Neural cell (in vitro differentiated cells): ENCODE results near the gene SGSH.

ENCODE experiments used
- EZH2 ChIP-seq: fragments of 200-600, 300-800 bp; shearing (Covaris generic), sonication (generic); IDR thresholded peaks from 2 replicates; pipeline ENCODE4 v1.6.1; 2014; ENCODE audit warnings: antibody characterized with exemption, low read length, borderline replicate concordance, mild to moderate bottlenecking; ENCODE audit not compliant: insufficient read depth, poor library complexity, severe bottlenecking
- MXI1 ChIP-seq: fragments of 450-650 bp; conservative IDR thresholded peaks from 2 replicates; pipeline ENCODE4 v1.6.1; 2014; ENCODE audit warnings: antibody characterized with exemption, mild to moderate bottlenecking; ENCODE audit not compliant: poor library complexity, severe bottlenecking
- POLR2AphosphoS5 ChIP-seq: IDR thresholded peaks from 2 replicates; pipeline ENCODE4 v1.6.1; 2012
- RAD21 ChIP-seq: fragments of 450-650 bp; conservative IDR thresholded peaks from 2 replicates; pipeline ENCODE4 v1.6.1; 2014; ENCODE audit warnings: antibody characterized with exemption, mild to moderate bottlenecking, moderate library complexity
- SMC3 ChIP-seq: fragments of 450-650 bp; conservative IDR thresholded peaks from 2 replicates; pipeline ENCODE4 v1.6.1; 2014; ENCODE audit warnings: antibody characterized with exemption, mild to moderate bottlenecking, moderate library complexity; ENCODE audit not compliant: poor library complexity
- TF ChIP-seq, protein P1 (sequence below): fragments of 450-650 bp; IDR thresholded peaks from 2 replicates; pipeline ENCODE4 v1.5.1; 2014; ENCODE audit warnings: antibody characterized with exemption, mild to moderate bottlenecking, moderate library complexity; ENCODE audit not compliant: poor library complexity, severe bottlenecking
- TF ChIP-seq, protein P2 (sequence below): IDR thresholded peaks from 2 replicates; pipeline ENCODE4 v1.6.1; 2012; ENCODE audit warnings: borderline replicate concordance

DNA sequence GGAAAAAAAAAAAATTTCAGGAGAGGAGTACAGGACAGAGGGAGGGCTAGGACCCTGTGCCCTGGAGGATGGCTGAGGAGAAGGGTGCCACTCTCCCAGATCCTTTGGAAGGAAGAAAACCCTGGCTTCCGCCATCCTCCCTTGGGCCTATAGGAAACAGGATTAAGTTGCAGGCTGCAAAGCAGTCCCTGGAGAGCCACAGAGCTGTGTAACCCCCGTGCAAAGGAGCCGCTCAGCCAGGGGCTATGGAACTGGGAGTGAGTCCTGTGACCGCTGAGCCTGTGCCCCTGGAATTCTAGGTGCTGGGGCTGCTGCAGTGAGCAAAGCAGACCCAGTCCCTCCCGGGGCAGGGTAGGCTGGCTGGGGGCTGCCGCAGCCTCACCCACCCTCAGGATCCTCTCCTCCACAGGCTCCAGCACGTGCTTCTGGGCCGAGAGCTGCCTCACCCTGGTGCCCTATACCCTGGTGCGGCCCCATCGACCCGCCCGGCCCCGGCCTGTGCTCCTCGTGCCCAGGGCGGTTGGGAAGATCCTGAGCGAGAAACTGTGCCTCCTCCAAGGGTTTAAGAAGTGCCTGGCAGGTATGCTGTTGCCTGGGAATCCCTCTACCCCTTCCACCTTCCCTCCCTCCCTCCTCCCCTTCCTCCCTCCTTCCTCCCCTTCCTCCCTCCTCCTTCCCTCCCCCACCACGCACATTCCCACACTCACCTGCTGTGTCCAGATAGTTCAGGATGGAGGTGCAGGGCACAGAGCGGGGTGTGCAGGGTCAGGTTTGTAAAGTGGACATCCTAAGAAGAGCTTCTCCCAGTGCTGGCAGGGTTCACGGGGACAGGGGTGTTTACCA is 15.3 kb downstream of the SGSH start:
- TF ChIP-seq SMC3 (no peak), MXI1 (no peak), EZH2 (no peak), POLR2AphosphoS5 (no peak), RAD21 (no peak)
- TF ChIP-seq, protein P1, sequence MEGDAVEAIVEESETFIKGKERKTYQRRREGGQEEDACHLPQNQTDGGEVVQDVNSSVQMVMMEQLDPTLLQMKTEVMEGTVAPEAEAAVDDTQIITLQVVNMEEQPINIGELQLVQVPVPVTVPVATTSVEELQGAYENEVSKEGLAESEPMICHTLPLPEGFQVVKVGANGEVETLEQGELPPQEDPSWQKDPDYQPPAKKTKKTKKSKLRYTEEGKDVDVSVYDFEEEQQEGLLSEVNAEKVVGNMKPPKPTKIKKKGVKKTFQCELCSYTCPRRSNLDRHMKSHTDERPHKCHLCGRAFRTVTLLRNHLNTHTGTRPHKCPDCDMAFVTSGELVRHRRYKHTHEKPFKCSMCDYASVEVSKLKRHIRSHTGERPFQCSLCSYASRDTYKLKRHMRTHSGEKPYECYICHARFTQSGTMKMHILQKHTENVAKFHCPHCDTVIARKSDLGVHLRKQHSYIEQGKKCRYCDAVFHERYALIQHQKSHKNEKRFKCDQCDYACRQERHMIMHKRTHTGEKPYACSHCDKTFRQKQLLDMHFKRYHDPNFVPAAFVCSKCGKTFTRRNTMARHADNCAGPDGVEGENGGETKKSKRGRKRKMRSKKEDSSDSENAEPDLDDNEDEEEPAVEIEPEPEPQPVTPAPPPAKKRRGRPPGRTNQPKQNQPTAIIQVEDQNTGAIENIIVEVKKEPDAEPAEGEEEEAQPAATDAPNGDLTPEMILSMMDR: no peak
- TF ChIP-seq, protein P2, sequence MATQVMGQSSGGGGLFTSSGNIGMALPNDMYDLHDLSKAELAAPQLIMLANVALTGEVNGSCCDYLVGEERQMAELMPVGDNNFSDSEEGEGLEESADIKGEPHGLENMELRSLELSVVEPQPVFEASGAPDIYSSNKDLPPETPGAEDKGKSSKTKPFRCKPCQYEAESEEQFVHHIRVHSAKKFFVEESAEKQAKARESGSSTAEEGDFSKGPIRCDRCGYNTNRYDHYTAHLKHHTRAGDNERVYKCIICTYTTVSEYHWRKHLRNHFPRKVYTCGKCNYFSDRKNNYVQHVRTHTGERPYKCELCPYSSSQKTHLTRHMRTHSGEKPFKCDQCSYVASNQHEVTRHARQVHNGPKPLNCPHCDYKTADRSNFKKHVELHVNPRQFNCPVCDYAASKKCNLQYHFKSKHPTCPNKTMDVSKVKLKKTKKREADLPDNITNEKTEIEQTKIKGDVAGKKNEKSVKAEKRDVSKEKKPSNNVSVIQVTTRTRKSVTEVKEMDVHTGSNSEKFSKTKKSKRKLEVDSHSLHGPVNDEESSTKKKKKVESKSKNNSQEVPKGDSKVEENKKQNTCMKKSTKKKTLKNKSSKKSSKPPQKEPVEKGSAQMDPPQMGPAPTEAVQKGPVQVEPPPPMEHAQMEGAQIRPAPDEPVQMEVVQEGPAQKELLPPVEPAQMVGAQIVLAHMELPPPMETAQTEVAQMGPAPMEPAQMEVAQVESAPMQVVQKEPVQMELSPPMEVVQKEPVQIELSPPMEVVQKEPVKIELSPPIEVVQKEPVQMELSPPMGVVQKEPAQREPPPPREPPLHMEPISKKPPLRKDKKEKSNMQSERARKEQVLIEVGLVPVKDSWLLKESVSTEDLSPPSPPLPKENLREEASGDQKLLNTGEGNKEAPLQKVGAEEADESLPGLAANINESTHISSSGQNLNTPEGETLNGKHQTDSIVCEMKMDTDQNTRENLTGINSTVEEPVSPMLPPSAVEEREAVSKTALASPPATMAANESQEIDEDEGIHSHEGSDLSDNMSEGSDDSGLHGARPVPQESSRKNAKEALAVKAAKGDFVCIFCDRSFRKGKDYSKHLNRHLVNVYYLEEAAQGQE: no peak
